Left ventricle myocardium inferior (tissue), 1 donor: ENCODE data around the gene ALKBH8. TPM values are rescaled to one million over a fixed set of nuclear protein-coding genes. Genes with fewer than 3 reads are reported as not detected.
"Not testable (repeated sequence)": the region's sequence is repeated elsewhere in the genome, so short reads cannot be mapped to it uniquely, and the experiment has no call there.

ENCODE experiments used
- DNase-seq: peaks from one replicate; pipeline ENCODE4 v3.0.0-alpha.2; 2020
- H3K27ac ChIP-seq: fragments of 200-600 bp; replicated peaks from 2 replicates; pipeline ENCODE4 v1.8.0; 2021
- H3K27me3 ChIP-seq: fragments of 200-600 bp; 2 replicates; pipeline ENCODE4 v1.8.0; 2021; ENCODE audit warnings: low read depth
- H3K36me3 ChIP-seq: fragments of 200-600 bp; 2 replicates; pipeline ENCODE4 v1.8.0; 2021
- H3K4me1 ChIP-seq: fragments of 200-600 bp; 2 replicates; pipeline ENCODE4 v1.8.0; 2021
- H3K4me3 ChIP-seq: fragments of 200-600 bp; 2 replicates; pipeline ENCODE4 v1.8.0; 2021; ENCODE audit warnings: mild to moderate bottlenecking, moderate library complexity
- H3K9me3 ChIP-seq: fragments of 200-600 bp; replicated peaks from 2 replicates; pipeline ENCODE4 v1.8.0; 2021
- intact Hi-C: fragments of 100-400 bp; cut with micrococcal nuclease; formaldehyde crosslinking; loops from one replicate; pipeline ENCODE4 v1.11.0; 2022
- total RNA-seq: library from RNA; stranded (reverse); fragmentation: NEBNext Ultra II Directional; extraction: Animal tissue kit (Norgen Biotek cat#: 25700); gene quantifications from one replicate; pipeline ENCODE4 v1.2.1, GENCODE V29; 2021
- TF ChIP-seq, protein P1 (sequence below): fragments of 200-600 bp; IDR thresholded peaks from 2 replicates; pipeline ENCODE4 v1.8.0; 2021; ENCODE audit warnings: antibody characterized with exemption, mild to moderate bottlenecking, borderline replicate concordance
- donor health status: DM: no; HTN: yes; CAD: no; lungs with severe emphysema.

ALKBH8 gene
- total RNA-seq, 1 donor from 2014 or later = 6.7 TPM

DNA sequence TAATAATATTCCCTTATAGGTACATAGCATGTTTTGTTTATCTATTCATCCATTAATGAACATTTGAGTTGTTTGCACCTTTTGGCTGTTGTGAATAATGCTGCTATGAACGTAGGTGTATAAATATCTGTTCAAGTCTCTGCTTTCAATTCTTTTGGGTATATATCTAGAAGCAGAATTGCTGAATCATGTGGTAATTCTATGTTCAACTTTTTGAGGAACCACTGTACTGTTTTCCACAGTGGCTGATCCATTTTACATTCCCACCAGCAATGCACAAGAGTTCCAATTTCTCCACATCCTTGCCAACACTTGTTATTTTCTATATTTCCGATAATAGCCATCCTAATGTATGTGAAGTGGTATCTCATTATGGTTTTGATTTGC lies 56.7 kb downstream of the ALKBH8 start:
- TF ChIP-seq, protein P1, sequence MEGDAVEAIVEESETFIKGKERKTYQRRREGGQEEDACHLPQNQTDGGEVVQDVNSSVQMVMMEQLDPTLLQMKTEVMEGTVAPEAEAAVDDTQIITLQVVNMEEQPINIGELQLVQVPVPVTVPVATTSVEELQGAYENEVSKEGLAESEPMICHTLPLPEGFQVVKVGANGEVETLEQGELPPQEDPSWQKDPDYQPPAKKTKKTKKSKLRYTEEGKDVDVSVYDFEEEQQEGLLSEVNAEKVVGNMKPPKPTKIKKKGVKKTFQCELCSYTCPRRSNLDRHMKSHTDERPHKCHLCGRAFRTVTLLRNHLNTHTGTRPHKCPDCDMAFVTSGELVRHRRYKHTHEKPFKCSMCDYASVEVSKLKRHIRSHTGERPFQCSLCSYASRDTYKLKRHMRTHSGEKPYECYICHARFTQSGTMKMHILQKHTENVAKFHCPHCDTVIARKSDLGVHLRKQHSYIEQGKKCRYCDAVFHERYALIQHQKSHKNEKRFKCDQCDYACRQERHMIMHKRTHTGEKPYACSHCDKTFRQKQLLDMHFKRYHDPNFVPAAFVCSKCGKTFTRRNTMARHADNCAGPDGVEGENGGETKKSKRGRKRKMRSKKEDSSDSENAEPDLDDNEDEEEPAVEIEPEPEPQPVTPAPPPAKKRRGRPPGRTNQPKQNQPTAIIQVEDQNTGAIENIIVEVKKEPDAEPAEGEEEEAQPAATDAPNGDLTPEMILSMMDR = no peak
- H3K27me3 ChIP-seq = no peaks in the 10 kb centered on the region
- intact Hi-C loops = no loop called here

DNA sequence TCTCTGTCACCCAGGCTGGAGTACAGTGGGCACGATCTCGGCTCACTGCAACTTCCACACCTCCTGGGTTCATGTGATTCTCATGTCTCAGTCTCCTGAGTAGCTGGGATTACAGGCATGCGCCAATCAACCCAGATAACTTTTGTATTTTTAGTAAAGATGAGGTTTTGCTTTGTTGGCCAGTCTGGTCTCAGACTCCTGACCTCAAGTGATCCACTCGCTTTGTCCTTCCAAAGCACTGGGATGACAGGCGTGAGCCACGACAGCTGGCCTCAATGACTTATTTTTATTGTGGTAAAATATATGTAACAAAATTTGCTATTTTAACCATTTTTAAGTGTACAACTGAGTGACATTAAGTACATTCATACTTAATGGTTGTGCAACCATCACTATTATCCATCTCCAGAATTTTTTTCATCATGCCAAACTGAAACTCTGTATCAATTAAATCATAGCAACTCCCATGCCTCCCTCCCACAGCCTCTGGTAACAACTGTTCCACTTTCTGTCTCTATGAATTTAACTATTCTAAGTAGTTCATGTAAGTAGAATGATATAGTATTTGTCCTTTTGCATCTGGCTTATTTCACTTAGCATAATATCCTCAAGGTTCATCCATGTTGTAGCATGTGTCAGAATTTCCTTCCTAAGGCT lies 57.2 kb downstream of the ALKBH8 start:
- intact Hi-C loops = no loop called here
- Histone ChIP-seq H3K9me3 (no peaks in the 10 kb centered on the region), H3K4me1 (no peaks in the 10 kb centered on the region), H3K4me3 (no peak overlapping the region), H3K27me3 (no peaks in the 10 kb centered on the region), H3K36me3 (peaks cover 48% of the 10 kb centered on the region), H3K27ac (no peak overlapping the region)
- TF ChIP-seq, protein P1 = no peak
- DNase-seq = no peak

More for the DNA sequence above, 56.7 kb downstream of the ALKBH8 start:
- Histone ChIP-seq H3K36me3 (peaks cover 43% of the 10 kb centered on the region), H3K27ac (no peak overlapping the region), H3K9me3 (no peaks in the 10 kb centered on the region), H3K4me1 (no peaks in the 10 kb centered on the region), H3K4me3 (no peak overlapping the region)
- DNase-seq = no peak

DNA sequence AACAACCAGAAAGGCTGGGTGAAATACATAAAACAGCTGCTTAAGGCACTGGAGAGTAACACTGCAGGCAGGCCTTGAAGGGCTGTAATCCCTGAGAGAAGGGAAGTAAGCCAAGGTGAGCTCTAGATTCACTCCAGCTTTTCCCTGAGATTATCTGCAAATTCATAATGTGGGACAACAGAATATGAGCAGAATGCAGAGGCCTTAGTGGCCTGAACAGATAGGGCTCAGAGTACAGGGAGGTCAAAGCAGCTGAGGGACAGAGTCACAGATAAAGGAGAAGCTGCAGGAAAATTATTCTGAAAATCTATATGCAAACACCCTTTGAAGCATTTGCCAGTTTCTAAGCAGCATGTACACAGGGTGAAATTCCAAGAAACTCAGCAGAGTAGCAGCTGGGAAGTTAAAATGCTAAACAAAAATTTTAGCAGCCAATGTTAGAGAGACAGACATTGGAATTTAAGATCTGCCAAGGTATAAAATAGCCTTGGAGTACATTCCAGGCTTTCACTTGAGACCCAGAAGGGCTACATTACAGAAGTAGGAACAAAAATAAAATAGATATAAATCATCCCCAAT lies 59.8 kb downstream of the ALKBH8 start:
- TF ChIP-seq, protein P1 = no peak
- H3K4me3 ChIP-seq = no peak overlapping the region
- H3K4me1 ChIP-seq = no peaks in the 10 kb centered on the region
- no peak for DNase-seq
- no peak overlapping the region for H3K27ac ChIP-seq
- H3K9me3 ChIP-seq = peaks cover 8% of the 10 kb centered on the region
- intact Hi-C loops = no loop called here
- peaks cover 69% of the 10 kb centered on the region for H3K36me3 ChIP-seq
- H3K27me3 ChIP-seq = no peaks in the 10 kb centered on the region

DNA sequence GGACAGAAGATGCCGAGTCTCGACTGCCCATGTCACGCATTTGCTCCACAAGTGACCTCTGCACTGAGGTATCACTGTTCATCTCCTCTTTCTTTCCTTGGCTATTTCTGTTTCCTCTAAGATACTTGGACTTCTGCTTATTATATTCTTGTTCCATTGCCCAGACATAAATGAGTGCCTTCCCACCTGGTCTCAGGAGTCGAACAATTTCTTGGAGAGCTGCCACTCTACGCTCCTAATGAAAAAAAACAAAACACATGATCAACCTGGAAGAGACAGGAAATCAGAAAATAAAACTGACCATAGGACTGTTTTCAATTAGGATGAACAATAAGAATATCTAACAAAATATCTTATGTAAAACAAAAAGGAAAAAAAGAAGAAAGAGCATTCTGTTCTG lies 60.6 kb downstream of the ALKBH8 start:
- Histone ChIP-seq H3K36me3 (peaks cover 62% of the 10 kb centered on the region), H3K9me3 (peaks cover 8% of the 10 kb centered on the region), H3K4me3 (no peak overlapping the region), H3K27me3 (no peaks in the 10 kb centered on the region), H3K27ac (no peak overlapping the region), H3K4me1 (no peaks in the 10 kb centered on the region)
- DNase-seq = no peak
- intact Hi-C loops = no loop called here
- TF ChIP-seq, protein P1 = no peak

DNA sequence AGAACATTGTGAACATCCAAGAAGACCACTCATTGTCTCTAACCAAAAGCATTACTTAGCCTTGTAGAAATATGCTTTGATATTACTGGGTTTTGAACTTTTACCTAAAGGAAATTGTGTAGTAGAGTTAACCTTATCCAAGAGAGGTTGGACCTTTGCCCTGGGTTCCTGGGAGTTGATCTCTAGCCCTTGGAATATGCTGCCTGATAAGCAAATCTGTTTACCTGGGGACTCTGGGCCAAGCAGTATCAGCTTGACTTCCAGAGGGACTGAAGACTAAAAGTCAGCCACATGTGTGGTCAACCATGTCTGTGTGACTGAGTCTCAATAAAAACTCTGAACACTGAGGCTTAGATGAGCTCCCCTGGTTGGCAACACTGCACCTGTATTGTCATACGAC lies 63.8 kb downstream of the ALKBH8 start:
- DNase-seq = no peak
- TF ChIP-seq, protein P1 = no peak
- peaks cover 43% of the 10 kb centered on the region for H3K36me3 ChIP-seq
- no peaks in the 10 kb centered on the region for H3K4me1 ChIP-seq
- H3K9me3 ChIP-seq = peaks cover 8% of the 10 kb centered on the region
- no peak overlapping the region for H3K27ac ChIP-seq
- intact Hi-C loops = no loop called here
- no peak overlapping the region for H3K4me3 ChIP-seq
- no peaks in the 10 kb centered on the region for H3K27me3 ChIP-seq

DNA sequence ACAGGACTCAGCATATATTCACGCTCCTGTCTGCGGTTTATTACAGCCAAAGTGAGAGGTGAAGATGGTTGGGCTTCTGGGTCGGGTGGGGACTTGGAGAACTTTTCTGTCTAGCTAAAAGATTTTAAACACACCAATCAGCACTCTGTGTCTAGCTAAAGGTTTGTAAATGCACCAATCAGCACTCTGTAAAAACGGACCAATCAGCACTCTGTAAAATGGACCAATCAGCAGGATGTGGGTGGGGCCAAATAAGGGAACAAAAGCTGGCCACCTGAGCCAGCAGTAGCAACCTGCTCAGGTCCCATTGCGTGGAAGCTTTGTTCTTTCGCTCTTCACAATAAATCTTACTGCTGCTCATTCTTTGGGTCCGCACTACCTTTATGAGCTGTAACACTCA lies 68.2 kb downstream of the ALKBH8 start:
- intact Hi-C loops, H3K4me3 ChIP-seq, H3K4me1 ChIP-seq, H3K27ac ChIP-seq, H3K27me3 ChIP-seq, H3K9me3 ChIP-seq, DNase-seq: not testable (repeated sequence)
- H3K36me3 ChIP-seq = peaks cover 16% of the 10 kb centered on the region
